OCI-LY7 (cell line): ENCODE results near the gene CETN3. TPM values are rescaled to one million over a fixed set of nuclear protein-coding genes. Genes with fewer than 3 reads are reported as not detected.

Experiments used
- BruUV-seq: library from RNA; stranded (reverse); fragments of 400-500 nt; replicated peaks from 2 replicates; lab custom pipeline; 2021; lab: Mats Ljungman, UMichigan
- CTCF ChIA-PET: fragments of 300-600 bp; sonication (Branson Sonifier 250); formaldehyde crosslinking; loops from one replicate; lab custom pipeline; 2022; ENCODE audit warnings: antibody characterized with exemption; ENCODE audit not compliant: unreplicated experiment; lab: Charles Lee
- POLR2A ChIA-PET: fragments of 300-600 bp; sonication (Branson Sonifier 250); formaldehyde crosslinking; loops from one replicate; lab custom pipeline; 2022; ENCODE audit warnings: antibody characterized with exemption; lab: Charles Lee
- DNase-seq: peaks from one replicate; pipeline ENCODE4 v3.0.0-alpha.2; 2015; ENCODE audit warnings: low spot score
- H2AFZ ChIP-seq: fragments of 200-600 bp; sonication (generic), shearing (Covaris generic); 2 replicates; pipeline ENCODE4 v1.6.1; 2014; ENCODE audit warnings: mild to moderate bottlenecking, antibody characterized with exemption, low read length, moderate library complexity
- H3K27ac ChIP-seq: fragments of 200-600 bp; sonication (generic); 2 replicates; pipeline ENCODE4 v1.5.1; 2014; ENCODE audit warnings: mixed run types, low read depth, mild to moderate bottlenecking, moderate library complexity, low read length, inconsistent platforms; ENCODE audit not compliant: poor library complexity, severe bottlenecking
- H3K36me3 ChIP-seq: fragments of 200-600 bp; sonication (generic); 2 replicates; pipeline ENCODE4 v1.6.1; 2014; ENCODE audit warnings: mild to moderate bottlenecking, antibody characterized with exemption, low read length, moderate library complexity, mixed read lengths; ENCODE audit not compliant: insufficient read depth
- H3K4me1 ChIP-seq: fragments of 200-600 bp; sonication (generic); 2 replicates; pipeline ENCODE4 v1.5.1; 2014; ENCODE audit warnings: mild to moderate bottlenecking, low read length; ENCODE audit not compliant: insufficient read depth, poor library complexity, severe bottlenecking
- H3K4me2 ChIP-seq: fragments of 200-600 bp; sonication (generic); 2 replicates; pipeline ENCODE4 v1.6.1; 2014; ENCODE audit warnings: mild to moderate bottlenecking, low read length
- H3K4me3 ChIP-seq: fragments of 200-600 bp; sonication (generic); 2 replicates; pipeline ENCODE4 v1.5.1; 2014; ENCODE audit warnings: mild to moderate bottlenecking, low read depth, low read length; ENCODE audit not compliant: poor library complexity, severe bottlenecking
- H3K79me2 ChIP-seq: fragments of 200-600 bp; sonication (generic); 2 replicates; pipeline ENCODE4 v1.6.1; 2016; ENCODE audit warnings: low read depth, mild to moderate bottlenecking, low read length, moderate library complexity, mixed read lengths; ENCODE audit not compliant: insufficient read depth
- H3K9me2 ChIP-seq: fragments of 200-600 bp; sonication (generic); 2 replicates; pipeline ENCODE4 v1.6.1; 2016; ENCODE audit warnings: mild to moderate bottlenecking, low read length, mixed read lengths; ENCODE audit not compliant: insufficient read depth
- H3K9me3 ChIP-seq: fragments of 200-600 bp; sonication (generic); 2 replicates; pipeline ENCODE4 v1.6.1; 2014; ENCODE audit warnings: mild to moderate bottlenecking, mixed run types, low read length, mixed read lengths
- H4K20me1 ChIP-seq: fragments of 200-600 bp; sonication (generic); 2 replicates; pipeline ENCODE4 v1.6.1; 2014; ENCODE audit warnings: mild to moderate bottlenecking, antibody characterized with exemption, low read length, moderate library complexity, mixed read lengths; ENCODE audit not compliant: insufficient read depth
- CTCF ChIP-seq: fragments of 200-600 bp; sonication (generic); conservative IDR thresholded peaks from 2 replicates; pipeline ENCODE4 v1.5.1; 2014; ENCODE audit warnings: mild to moderate bottlenecking, antibody characterized with exemption, low read length, moderate library complexity, mixed read lengths
- EZH2phosphoT487 ChIP-seq: fragments of 200-600 bp; sonication (generic); IDR thresholded peaks from 2 replicates; pipeline ENCODE4 v1.6.1; 2018; ENCODE audit warnings: low read depth, borderline replicate concordance, mild to moderate bottlenecking, mixed run types, antibody characterized with exemption, low read length, moderate library complexity, mixed read lengths
- intact Hi-C: fragments of 100-400 bp; cut with micrococcal nuclease; formaldehyde crosslinking; loops from one replicate; pipeline ENCODE4 v1.10.0; 2022; ENCODE audit not compliant: unreplicated experiment
- total RNA-seq, 2 experiments: library from RNA; depleted of rRNA in 1 of 2; stranded (reverse); fragments of >200 nt in 1 of 2; shearing (Covaris generic) in 1 of 2; gene quantifications; 2 replicates each; pipeline ENCODE4 v1.2.3, GENCODE V29; 2014 to 2022

CETN3 gene
- total RNA-seq, 2 experiments from 2014 or later: 34.6 to 53.2 TPM

DNA sequence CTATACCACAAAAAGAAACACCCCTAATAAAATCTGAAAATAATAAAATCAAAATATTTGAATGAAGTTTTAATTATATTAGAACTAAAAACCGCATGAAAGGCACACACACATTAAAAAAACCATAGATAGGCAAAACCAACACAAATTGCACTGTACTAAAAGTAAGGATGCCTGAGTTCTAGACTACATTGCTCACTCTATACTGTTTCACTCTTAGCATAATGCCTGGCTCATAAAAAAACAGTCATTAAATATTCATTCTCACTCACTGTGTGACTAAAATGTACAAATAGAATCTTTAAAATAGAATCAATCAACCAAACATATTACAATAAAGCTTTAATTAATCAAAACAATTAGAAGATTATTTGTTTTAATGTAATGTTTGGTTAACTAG, 41.7 kb downstream of the CETN3 start:
- Histone ChIP-seq H3K4me1 (no peaks in the 10 kb centered on the region), H4K20me1 (no peaks in the 10 kb centered on the region), H3K36me3 (no peaks in the 10 kb centered on the region), H3K9me2 (no peaks in the 10 kb centered on the region), H3K79me2 (no peaks in the 10 kb centered on the region), H2AFZ (no peak overlapping the region), H3K4me3 (no peak overlapping the region), H3K9me3 (no peaks in the 10 kb centered on the region), H3K4me2 (no peak overlapping the region), H3K27ac (no peak overlapping the region)
- TF ChIP-seq CTCF (no peak), EZH2phosphoT487 (no peak)
- intact Hi-C loops: no loop called here
- no peak for DNase-seq
- CTCF ChIA-PET: no interaction called here
- no TSS peak for BruUV-seq
- POLR2A ChIA-PET: no interaction called here

DNA sequence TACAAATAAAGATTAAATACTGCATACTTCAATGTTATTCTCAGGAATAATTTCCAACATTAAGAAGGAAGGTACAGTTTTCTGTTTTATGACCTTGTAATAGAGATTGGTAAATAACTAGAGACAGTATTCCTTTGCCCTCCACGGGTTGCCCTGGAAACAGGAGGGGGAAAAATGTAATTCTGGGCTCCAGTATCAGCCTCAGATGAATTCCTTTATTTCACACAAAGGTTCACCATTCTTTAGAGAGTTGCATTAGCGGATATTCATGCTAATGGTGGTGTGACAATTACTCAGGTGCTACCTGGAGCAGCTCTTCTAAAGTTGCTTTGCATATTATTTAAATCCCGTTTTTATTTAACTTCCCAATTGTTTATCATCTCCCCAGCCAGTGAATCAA, 42.6 kb downstream of the CETN3 start:
- ChIA-PET CTCF (no interaction called here), POLR2A (no interaction called here)
- H3K4me1 ChIP-seq: no peaks in the 10 kb centered on the region
- H3K79me2 ChIP-seq: no peaks in the 10 kb centered on the region
- no peak overlapping the region for H3K4me3 ChIP-seq
- no peaks in the 10 kb centered on the region for H3K36me3 ChIP-seq
- no TSS peak for BruUV-seq
- H4K20me1 ChIP-seq: no peaks in the 10 kb centered on the region
- no peak overlapping the region for H3K4me2 ChIP-seq
- no peak for DNase-seq
- TF ChIP-seq EZH2phosphoT487: no peak
- TF ChIP-seq CTCF: no peak
- H2AFZ ChIP-seq: no peak overlapping the region
- intact Hi-C loops: no loop called here
- no peaks in the 10 kb centered on the region for H3K9me3 ChIP-seq
- no peak overlapping the region for H3K27ac ChIP-seq
- no peaks in the 10 kb centered on the region for H3K9me2 ChIP-seq

DNA sequence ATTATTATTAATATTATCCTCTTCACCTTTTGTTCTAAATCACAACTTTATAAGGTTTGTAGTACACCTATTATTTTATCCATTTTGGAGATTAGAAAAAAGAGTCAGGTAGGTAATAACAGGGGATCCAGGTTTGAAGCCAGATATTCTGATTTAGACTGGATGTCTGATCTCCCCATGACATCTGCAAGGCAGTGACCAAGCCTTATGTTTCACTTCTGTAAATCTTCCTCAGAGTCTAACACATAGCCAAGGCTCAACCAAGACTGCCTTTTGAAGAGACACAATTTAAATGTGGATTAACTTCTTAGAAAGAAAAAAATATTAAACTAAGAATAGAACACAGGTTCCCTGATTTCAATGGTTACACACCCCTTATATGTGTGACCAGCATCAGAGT, 44.2 kb downstream of the CETN3 start:
- no peak overlapping the region for H3K27ac ChIP-seq
- no peak for TF ChIP-seq CTCF
- no peaks in the 10 kb centered on the region for H3K9me3 ChIP-seq
- H3K4me1 ChIP-seq: no peaks in the 10 kb centered on the region
- no peaks in the 10 kb centered on the region for H3K9me2 ChIP-seq
- no peaks in the 10 kb centered on the region for H4K20me1 ChIP-seq
- BruUV-seq: no TSS peak
- no peak overlapping the region for H2AFZ ChIP-seq
- no peaks in the 10 kb centered on the region for H3K36me3 ChIP-seq
- intact Hi-C loops: no loop called here
- DNase-seq: no peak
- no peak overlapping the region for H3K4me2 ChIP-seq
- ChIA-PET POLR2A (no interaction called here), CTCF (no interaction called here)
- no peak overlapping the region for H3K4me3 ChIP-seq
- no peaks in the 10 kb centered on the region for H3K79me2 ChIP-seq
